GM18502 (cell line): ENCODE results near the gene MGMT.

Source experiments
- ATAC-seq: cut with Tn5 transposase; IDR thresholded peaks from one replicate; pipeline ENCODE4 v1.9.1; 2021; ENCODE audit warnings: mild to moderate bottlenecking; ENCODE audit not compliant: unreplicated experiment, poor library complexity

MGMT gene

GRCh38 chr10:129808092-129808983 is 341.3 kb downstream of the MGMT start:
- no peak for ATAC-seq

GRCh38 chr10:129809431-129809830 is 342.4 kb downstream of the MGMT start:
- ATAC-seq, result no peak

GRCh38 chr10:129809841-129810240 is 342.8 kb downstream of the MGMT start:
- ATAC-seq, result no peak

GRCh38 chr10:129811208-129811607 is 344.2 kb downstream of the MGMT start:
- no peak for ATAC-seq

GRCh38 chr10:129812398-129812797 is 345.4 kb downstream of the MGMT start:
- no peak for ATAC-seq

GRCh38 chr10:129814681-129815646 is 347.9 kb downstream of the MGMT start:
- ATAC-seq, result no peak

GRCh38 chr10:129815898-129816655 is 349.0 kb downstream of the MGMT start:
- ATAC-seq, result no peak

- no peak for ATAC-seq
Measured at GRCh38 chr10:129816656-129817045, 349.6 kb downstream of the MGMT start.
